MCF 10A (cell line): ENCODE measurements around the gene SLC25A30. TPM values are rescaled to one million over a fixed set of nuclear protein-coding genes. Genes with fewer than 3 reads are reported as not detected.
"Not testable (repeated sequence)": the region's sequence is repeated elsewhere in the genome, so short reads cannot be mapped to it uniquely, and the experiment has no call there.

ENCODE experiments used
- BruUV-seq: library from RNA; stranded (reverse); fragments of 400-500 nt; replicated peaks from 2 replicates; lab custom pipeline; 2021; lab: Mats Ljungman, UMichigan
- CTCF ChIA-PET: fragments of 300-600 bp; sonication (Branson Sonifier 250); formaldehyde crosslinking; extraction: SDS; loops from one replicate; lab custom pipeline; 2021; ENCODE audit warnings: antibody characterized with exemption, inconsistent platforms; lab: Yijun Ruan, JAX
- POLR2A ChIA-PET: fragments of 300-600, 350-650 bp; sonication (Branson Sonifier 250); formaldehyde crosslinking; extraction: SDS; loops from one replicate; lab custom pipeline; 2020; ENCODE audit warnings: antibody characterized with exemption, inconsistent platforms; lab: Yijun Ruan, JAX
- DNase-seq: peaks from one replicate; pipeline ENCODE4 v3.0.0-alpha.2; 2018; ENCODE audit not compliant: unreplicated experiment
- H3K27ac Mint-ChIP-seq: one replicate; pipeline ENCODE4 v1.8.0; 2022; ENCODE audit warnings: mild to moderate bottlenecking, low read depth, mixed read lengths; ENCODE audit not compliant: unreplicated experiment
- H3K27me3 Mint-ChIP-seq: one replicate; pipeline ENCODE4 v1.8.0; 2022; ENCODE audit warnings: mixed read lengths; ENCODE audit not compliant: insufficient read depth, unreplicated experiment
- H3K36me3 Mint-ChIP-seq: one replicate; pipeline ENCODE4 v1.8.0; 2022; ENCODE audit warnings: mild to moderate bottlenecking, moderate library complexity, mixed read lengths; ENCODE audit not compliant: insufficient read depth, unreplicated experiment
- H3K4me1 Mint-ChIP-seq: one replicate; pipeline ENCODE4 v1.8.0; 2022; ENCODE audit warnings: mixed read lengths; ENCODE audit not compliant: insufficient read depth, unreplicated experiment
- H3K4me3 Mint-ChIP-seq: one replicate; pipeline ENCODE4 v1.8.0; 2022; ENCODE audit warnings: mild to moderate bottlenecking, moderate library complexity, mixed read lengths; ENCODE audit not compliant: unreplicated experiment
- H3K9me3 Mint-ChIP-seq: one replicate; pipeline ENCODE4 v1.8.0; 2022; ENCODE audit warnings: mixed read lengths; ENCODE audit not compliant: unreplicated experiment
- CTCF ChIP-seq: fragments of 200-600 bp; IDR thresholded peaks from one replicate; pipeline ENCODE4 v1.8.0; 2022; ENCODE audit warnings: antibody characterized with exemption, mild to moderate bottlenecking; ENCODE audit not compliant: unreplicated experiment
- intact Hi-C: fragments of 100-400 bp; cut with micrococcal nuclease; formaldehyde crosslinking; loops from 2 replicates; pipeline ENCODE4 v1.14.1; 2022
- total RNA-seq: library from RNA; stranded (reverse); gene quantifications from 2 replicates; pipeline ENCODE4 v1.2.3, GENCODE V29; 2022

The SLC25A30 gene
- total RNA-seq, 1 experiment from 2014 or later = 11.9 TPM

DNA sequence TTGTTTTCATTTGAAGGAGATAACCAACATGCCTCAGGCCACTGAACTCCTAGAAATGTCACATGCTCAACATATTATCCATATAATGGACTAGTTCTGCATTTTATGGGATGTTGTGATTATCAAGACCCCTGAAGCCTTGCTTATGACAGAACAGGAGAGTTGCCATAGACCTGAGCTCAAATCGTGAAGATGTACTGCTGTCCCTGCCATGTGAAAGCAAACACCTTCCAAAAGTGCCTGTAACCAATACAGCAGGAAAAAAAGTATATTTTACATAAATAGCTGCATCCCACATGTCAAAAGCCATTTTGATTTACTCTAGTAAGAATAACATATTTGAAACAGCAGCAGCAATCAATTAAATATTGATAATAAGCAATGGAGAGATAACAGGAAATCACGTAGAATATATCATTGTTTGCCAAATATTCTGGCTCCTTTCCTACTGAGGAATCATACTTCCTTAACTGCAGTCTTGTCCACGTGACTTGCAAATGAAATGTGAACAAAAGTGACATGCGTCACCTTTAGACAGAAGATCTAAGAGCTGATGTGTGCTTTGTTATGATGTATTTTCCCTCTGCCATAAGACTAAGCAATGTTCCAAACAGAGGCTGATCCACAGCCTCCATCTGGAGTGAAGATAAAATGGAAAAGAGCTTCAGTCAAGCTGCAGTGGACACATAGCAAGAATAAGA lies 33.5 kb downstream of the SLC25A30 start:
- CTCF ChIA-PET = interaction anchor here (0.7 to 2.7 kb wide), 3 partner anchors 14 to 43 kb away, joined by 3 to 18 read pairs (median 4); no protein-coding TSS in a partner anchor
- Mint-ChIP-seq H3K27ac (no peak overlapping the region), H3K36me3 (peaks cover 8% of the 10 kb centered on the region), H3K4me3 (no peak overlapping the region), H3K4me1 (no peaks in the 10 kb centered on the region), H3K9me3 (no peaks in the 10 kb centered on the region), H3K27me3 (no peaks in the 10 kb centered on the region)
- TF ChIP-seq CTCF = no peak
- intact Hi-C loops = no loop called here
- BruUV-seq = no TSS peak
- POLR2A ChIA-PET = interaction anchor here (0.6 to 2.3 kb wide), 4 partner anchors 9 to 29 kb away, joined by 3 to 7 read pairs (median 3); no protein-coding TSS in a partner anchor
- DNase-seq = no peak

GRCh38 chr13:45382739-45383138 lies 35.4 kb downstream of the SLC25A30 start:
- DNase-seq, CTCF ChIA-PET, BruUV-seq, POLR2A ChIA-PET, H3K27me3 Mint-ChIP-seq, intact Hi-C loops, H3K27ac Mint-ChIP-seq, H3K4me1 Mint-ChIP-seq, H3K9me3 Mint-ChIP-seq, H3K36me3 Mint-ChIP-seq, H3K4me3 Mint-ChIP-seq: not testable (repeated sequence)

DNA sequence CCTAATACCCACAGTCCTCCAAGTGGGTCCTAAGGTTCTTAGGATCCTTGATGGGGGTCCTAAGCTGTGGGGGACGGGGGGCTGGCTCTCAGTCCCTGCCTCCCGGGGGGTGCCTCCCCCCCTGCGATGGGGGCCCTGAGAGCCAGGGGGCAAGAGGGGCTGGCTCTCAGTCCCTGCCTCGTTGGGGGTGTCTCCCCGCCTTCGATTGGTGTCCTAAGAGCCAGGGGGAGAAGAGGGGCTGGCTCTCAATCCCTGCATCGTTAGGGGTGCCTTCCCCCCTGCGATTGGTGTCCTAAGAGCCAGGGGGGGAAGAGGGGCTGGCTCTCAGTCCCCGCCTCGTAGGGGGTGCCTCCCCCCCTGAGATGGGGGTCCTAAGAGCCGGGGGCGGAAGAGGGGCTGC lies 37.0 kb downstream of the SLC25A30 start:
- intact Hi-C loops = no loop called here
- no peak for TF ChIP-seq CTCF
- H3K4me3 Mint-ChIP-seq = no peak overlapping the region
- H3K4me1 Mint-ChIP-seq = no peaks in the 10 kb centered on the region
- BruUV-seq = no TSS peak
- H3K9me3 Mint-ChIP-seq = no peaks in the 10 kb centered on the region
- H3K27me3 Mint-ChIP-seq = no peaks in the 10 kb centered on the region
- ChIA-PET POLR2A (no interaction called here), CTCF (no interaction called here)
- H3K27ac Mint-ChIP-seq = no peak overlapping the region
- H3K36me3 Mint-ChIP-seq = peaks cover 8% of the 10 kb centered on the region
- DNase-seq = no peak

DNA sequence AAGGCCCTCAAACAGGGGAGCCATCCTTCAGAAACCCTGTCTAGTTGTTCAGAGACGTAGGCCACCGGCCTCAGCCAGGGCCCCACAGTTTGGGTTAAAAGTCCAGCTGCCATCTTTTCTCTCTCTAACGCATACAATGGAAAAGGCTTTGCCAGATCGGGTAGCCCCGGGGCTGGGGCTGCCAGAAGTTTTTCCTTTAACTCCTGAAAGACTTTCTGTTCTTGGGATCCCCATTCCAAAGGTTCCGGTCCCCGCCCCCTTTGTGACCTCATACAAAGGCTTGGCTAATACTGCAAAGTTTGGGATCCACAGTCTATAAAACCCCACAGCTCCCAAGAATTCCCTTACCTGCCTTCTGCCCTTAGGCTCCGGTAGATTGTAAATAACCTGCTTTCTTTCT lies 37.5 kb downstream of the SLC25A30 start:
- H3K36me3 Mint-ChIP-seq, H3K9me3 Mint-ChIP-seq, POLR2A ChIA-PET, H3K4me3 Mint-ChIP-seq, H3K27ac Mint-ChIP-seq, H3K4me1 Mint-ChIP-seq, DNase-seq, CTCF ChIA-PET, intact Hi-C loops, H3K27me3 Mint-ChIP-seq, BruUV-seq: not testable (repeated sequence)

DNA sequence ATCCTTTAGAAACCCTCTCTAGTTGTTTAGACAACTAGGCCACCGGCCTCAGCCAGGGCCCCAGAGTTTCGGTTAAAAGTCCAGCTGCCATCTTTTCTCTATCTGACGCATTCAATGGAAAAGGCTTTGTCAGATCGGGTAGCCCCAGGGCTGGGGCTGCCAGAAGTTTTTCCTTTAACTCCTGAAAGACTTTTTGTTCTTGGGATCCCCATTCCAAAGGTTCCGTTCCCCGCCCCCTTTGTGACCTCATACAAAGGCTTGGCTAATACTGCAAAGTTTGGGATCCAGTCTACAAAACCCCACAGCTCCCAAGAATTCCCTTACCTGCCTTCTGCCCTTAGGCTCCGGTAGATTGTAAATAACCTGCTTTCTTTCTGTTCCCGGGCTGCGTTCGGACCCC lies 38.7 kb downstream of the SLC25A30 start:
- H3K9me3 Mint-ChIP-seq, H3K27me3 Mint-ChIP-seq, CTCF ChIA-PET, DNase-seq, intact Hi-C loops, H3K36me3 Mint-ChIP-seq, H3K27ac Mint-ChIP-seq, H3K4me1 Mint-ChIP-seq, BruUV-seq, H3K4me3 Mint-ChIP-seq, POLR2A ChIA-PET: not testable (repeated sequence)

DNA sequence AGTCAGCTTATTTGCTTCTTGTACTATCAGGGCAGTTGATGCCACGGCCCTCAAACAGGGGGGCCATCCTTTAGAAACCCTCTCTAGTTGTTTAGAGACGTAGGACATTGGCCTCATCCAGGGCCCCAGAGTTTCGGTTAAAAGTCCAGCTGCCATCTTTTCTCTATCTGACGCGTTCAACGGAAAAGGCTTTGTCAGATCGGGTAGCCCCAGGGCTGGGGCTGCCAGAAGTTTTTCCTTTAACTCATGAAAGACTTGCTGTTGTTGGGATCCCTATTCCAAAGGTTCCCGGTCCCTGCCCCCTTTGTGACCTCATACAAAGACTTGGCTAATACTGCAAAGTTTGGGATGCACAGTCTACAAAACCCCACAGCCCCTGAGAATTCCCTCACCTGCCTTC lies 39.4 kb downstream of the SLC25A30 start:
- BruUV-seq, H3K36me3 Mint-ChIP-seq, DNase-seq, H3K27me3 Mint-ChIP-seq, H3K4me1 Mint-ChIP-seq, intact Hi-C loops, CTCF ChIA-PET, H3K9me3 Mint-ChIP-seq, H3K27ac Mint-ChIP-seq, H3K4me3 Mint-ChIP-seq: not testable (repeated sequence)
- POLR2A ChIA-PET = interaction anchor here (0.6 kb wide), 1 partner anchor 964 kb away, joined by 3 read pairs; no protein-coding TSS in a partner anchor

GRCh38 chr13:45377314-45377713 lies 40.9 kb downstream of the SLC25A30 start:
- H3K27me3 Mint-ChIP-seq, DNase-seq, CTCF ChIA-PET, H3K4me3 Mint-ChIP-seq, BruUV-seq, H3K9me3 Mint-ChIP-seq, H3K4me1 Mint-ChIP-seq, intact Hi-C loops, H3K36me3 Mint-ChIP-seq, H3K27ac Mint-ChIP-seq: not testable (repeated sequence)
- POLR2A ChIA-PET = interaction anchor here (0.7 kb wide), 1 partner anchor 73 kb away, joined by 3 read pairs; no protein-coding TSS in a partner anchor

- DNase-seq, BruUV-seq, CTCF ChIA-PET, H3K36me3 Mint-ChIP-seq, H3K4me3 Mint-ChIP-seq, intact Hi-C loops, H3K9me3 Mint-ChIP-seq, H3K27me3 Mint-ChIP-seq, H3K4me1 Mint-ChIP-seq, H3K27ac Mint-ChIP-seq: not testable (repeated sequence)
- POLR2A ChIA-PET = interaction anchor here (0.7 to 0.8 kb wide), 2 partner anchors 74 to 88 kb away, joined by 3 to 4 read pairs; partner anchors contain the start of gene COG3
Measured at GRCh38 chr13:45376651-45377050, 41.5 kb downstream of the SLC25A30 start.
